ENCODE data around the gene CLEC7A. TPM values are rescaled to one million over a fixed set of nuclear protein-coding genes. Genes with fewer than 3 reads are reported as not detected.

The CLEC7A gene
- total and polyA plus RNA-seq, 4 donors: 16.8 to 50.8 (median 31.9) TPM

DNA sequence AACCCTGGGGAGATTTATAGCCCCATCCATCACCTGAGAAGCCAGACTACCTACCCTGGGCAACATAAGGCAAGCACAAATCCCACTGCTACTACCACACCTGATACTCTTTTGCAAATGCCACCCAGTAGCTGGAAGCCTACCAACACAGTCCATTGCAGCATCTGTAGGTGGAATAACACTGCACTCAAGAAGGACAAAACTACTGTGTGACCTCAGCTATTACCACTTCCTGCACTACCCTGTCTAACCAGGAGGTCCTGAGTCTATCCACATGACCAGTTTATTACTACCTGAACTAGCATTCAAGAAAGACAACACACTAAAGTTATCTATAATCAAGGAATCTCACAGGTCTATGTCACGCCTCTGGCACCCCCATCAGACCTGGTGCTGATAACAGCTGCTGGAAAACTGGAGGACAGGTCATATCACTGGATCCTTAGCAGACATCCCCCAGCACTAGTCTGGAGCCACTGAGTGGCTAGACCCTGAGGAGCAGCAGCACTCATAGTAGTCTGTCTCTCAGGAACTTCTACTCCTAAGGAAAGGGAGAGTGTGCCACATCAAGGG lies 28.3 kb downstream of the CLEC7A start:
- Histone ChIP-seq H3K27ac (ENCODE audit: low read depth in 1 of 2, low read length in 1 of 2) (peak overlapping the region in 1 of 2 donors; percentile 14), H3K4me1 (ENCODE audit: control insufficient read depth in 5 of 5, insufficient read depth in 5 of 5, low read length in 5 of 5) (peaks cover 0 to 15% (median 0%) of the 10 kb centered on the region in 5 donors), H3K9ac (ENCODE audit: insufficient read depth in 1 of 2, low read length in 2 of 2) (no peak overlapping the region), H3K36me3 (ENCODE audit: control insufficient read depth in 4 of 4, insufficient read depth in 4 of 4, low read length in 4 of 4) (no peaks in the 10 kb centered on the region), H3K27me3 (ENCODE audit: control insufficient read depth in 3 of 3, insufficient read depth in 3 of 3, low read length in 2 of 3) (no peaks in the 10 kb centered on the region), H3K9me3 (ENCODE audit: control insufficient read depth in 4 of 4, insufficient read depth in 3 of 4, low read length in 3 of 4) (peaks cover 0 to 5% (median 0%) of the 10 kb centered on the region in 4 donors), H3K4me3 (no peak overlapping the region)
- WGBS, 2 donors: 93 to 100% methylated on average over 1 of the region's 1 CpG
- ATAC-seq (ENCODE audit: insufficient read depth, low FRiP score) (no peak), DNase-seq (no peak)
- TF ChIP-seq, protein P1, sequence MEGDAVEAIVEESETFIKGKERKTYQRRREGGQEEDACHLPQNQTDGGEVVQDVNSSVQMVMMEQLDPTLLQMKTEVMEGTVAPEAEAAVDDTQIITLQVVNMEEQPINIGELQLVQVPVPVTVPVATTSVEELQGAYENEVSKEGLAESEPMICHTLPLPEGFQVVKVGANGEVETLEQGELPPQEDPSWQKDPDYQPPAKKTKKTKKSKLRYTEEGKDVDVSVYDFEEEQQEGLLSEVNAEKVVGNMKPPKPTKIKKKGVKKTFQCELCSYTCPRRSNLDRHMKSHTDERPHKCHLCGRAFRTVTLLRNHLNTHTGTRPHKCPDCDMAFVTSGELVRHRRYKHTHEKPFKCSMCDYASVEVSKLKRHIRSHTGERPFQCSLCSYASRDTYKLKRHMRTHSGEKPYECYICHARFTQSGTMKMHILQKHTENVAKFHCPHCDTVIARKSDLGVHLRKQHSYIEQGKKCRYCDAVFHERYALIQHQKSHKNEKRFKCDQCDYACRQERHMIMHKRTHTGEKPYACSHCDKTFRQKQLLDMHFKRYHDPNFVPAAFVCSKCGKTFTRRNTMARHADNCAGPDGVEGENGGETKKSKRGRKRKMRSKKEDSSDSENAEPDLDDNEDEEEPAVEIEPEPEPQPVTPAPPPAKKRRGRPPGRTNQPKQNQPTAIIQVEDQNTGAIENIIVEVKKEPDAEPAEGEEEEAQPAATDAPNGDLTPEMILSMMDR (IDR thresholded peaks at IDR 0.05; ENCODE audit: control extremely low read depth, extremely low read depth): no peak

DNA sequence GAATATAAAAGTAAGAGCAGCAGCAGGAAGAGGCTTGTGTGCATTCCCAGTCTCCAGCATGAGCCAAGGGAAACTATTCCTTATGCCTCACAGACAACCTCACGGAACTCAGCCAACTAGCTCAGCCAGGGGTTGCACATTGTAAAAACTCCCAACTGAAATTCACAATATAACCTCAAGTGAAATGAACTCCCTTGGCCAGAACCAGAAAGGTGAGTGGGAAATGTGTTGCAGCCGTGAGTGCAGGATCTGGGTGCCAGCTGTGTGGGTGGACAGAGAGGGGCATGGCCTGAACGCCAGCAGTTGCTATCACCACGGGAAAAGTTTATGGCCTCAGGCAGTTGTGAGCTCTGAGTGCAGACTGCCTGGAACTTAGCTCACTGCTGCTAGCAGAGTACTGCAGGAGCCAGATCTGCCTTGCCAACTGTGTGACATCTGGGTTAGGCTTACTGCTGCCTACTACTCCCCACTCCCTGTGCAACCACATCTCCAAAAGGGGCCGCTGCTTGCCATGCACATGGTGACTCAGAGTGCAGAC lies 28.9 kb downstream of the CLEC7A start:
- Histone ChIP-seq H3K4me3 (no peak overlapping the region), H3K9ac (ENCODE audit: insufficient read depth in 1 of 2, low read length in 2 of 2) (no peak overlapping the region), H3K4me1 (ENCODE audit: control insufficient read depth in 5 of 5, insufficient read depth in 5 of 5, low read length in 5 of 5) (peaks cover 0 to 15% (median 0%) of the 10 kb centered on the region in 5 donors), H3K27ac (ENCODE audit: low read depth in 1 of 2, low read length in 1 of 2) (peak overlapping the region in 1 of 2 donors; percentile 14), H3K36me3 (ENCODE audit: control insufficient read depth in 4 of 4, insufficient read depth in 4 of 4, low read length in 4 of 4) (no peaks in the 10 kb centered on the region), H3K9me3 (ENCODE audit: control insufficient read depth in 4 of 4, insufficient read depth in 3 of 4, low read length in 3 of 4) (peaks cover 0 to 5% (median 0%) of the 10 kb centered on the region in 4 donors), H3K27me3 (ENCODE audit: control insufficient read depth in 3 of 3, insufficient read depth in 3 of 3, low read length in 2 of 3) (no peaks in the 10 kb centered on the region)
- TF ChIP-seq, protein P1 (IDR thresholded peaks at IDR 0.05; ENCODE audit: control extremely low read depth, extremely low read depth): no peak
- 56 to 83% methylated on average over 5 of the region's 5 CpGs for WGBS, 2 donors
- ATAC-seq (ENCODE audit: insufficient read depth, low FRiP score) (no peak), DNase-seq (peak; percentile 54 to 83 (median 74))

DNA sequence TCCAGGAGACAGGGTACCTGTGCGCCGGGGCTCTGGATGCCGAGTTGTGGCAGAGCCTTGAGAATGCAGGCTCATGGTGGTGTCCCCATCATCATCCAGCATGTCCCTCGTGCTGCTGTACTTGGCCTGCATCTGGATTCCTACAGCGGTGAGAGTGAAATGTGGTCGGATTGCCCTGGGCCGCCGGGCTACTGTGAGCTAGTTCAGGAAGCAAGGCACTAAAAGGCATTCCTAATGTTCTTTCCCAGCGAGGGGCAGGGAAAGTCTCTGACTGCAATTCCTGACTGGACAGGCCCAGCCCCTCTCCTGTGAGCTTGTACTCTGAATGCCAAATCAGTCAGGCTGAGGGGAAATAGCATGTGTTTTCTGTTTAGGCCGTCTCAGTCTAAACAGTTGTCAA lies 31.2 kb downstream of the CLEC7A start, which contains the start of gene CLEC1A:
Gene CLEC1A (minus strand): TSS at position 195 of the 400 bp plus-strand sequence. CDS start 63 bp downstream, at position 132.
- peaks cover 0 to 1% (median 0%) of the 10 kb centered on the region in 4 donors for H3K9me3 ChIP-seq (ENCODE audit: control insufficient read depth in 4 of 4, insufficient read depth in 3 of 4, low read length in 3 of 4)
- TF ChIP-seq, protein P1 (IDR thresholded peaks at IDR 0.05; ENCODE audit: control extremely low read depth, extremely low read depth): no peak
- peak within 1 kb of the TSS; percentile 47 for H3K4me3 ChIP-seq
- 54 to 58% methylated on average over 10 of the region's 10 CpGs for WGBS, 2 donors
- peak within 1 kb of the TSS; percentile 36 to 68 for H3K27ac ChIP-seq (ENCODE audit: low read depth in 1 of 2, low read length in 1 of 2)
- peak within 1 kb of the TSS; percentile 21 to 50 for H3K9ac ChIP-seq (ENCODE audit: insufficient read depth in 1 of 2, low read length in 2 of 2)
- no peaks in the 10 kb centered on the region for H3K27me3 ChIP-seq (ENCODE audit: control insufficient read depth in 3 of 3, insufficient read depth in 3 of 3, low read length in 2 of 3)
- peaks cover 0 to 15% (median 0%) of the 10 kb centered on the region in 5 donors for H3K4me1 ChIP-seq (ENCODE audit: control insufficient read depth in 5 of 5, insufficient read depth in 5 of 5, low read length in 5 of 5)
- H3K36me3 ChIP-seq (ENCODE audit: control insufficient read depth in 4 of 4, insufficient read depth in 4 of 4, low read length in 4 of 4): no peaks in the 10 kb centered on the region
- peak; percentile 35 to 72 (median 45) for DNase-seq
- no peak for ATAC-seq (ENCODE audit: insufficient read depth, low FRiP score)
